SU-DHL-6 (cell line): ENCODE results near the gene BATF.

Experiments
- H2AFZ ChIP-seq: fragments of 200-600 bp; sonication (generic); 2 replicates; pipeline ENCODE4 v1.6.1; 2014; ENCODE audit warnings: low read depth, mild to moderate bottlenecking, moderate library complexity, mixed read lengths, antibody characterized with exemption, low read length; ENCODE audit not compliant: severe bottlenecking
- H3F3A ChIP-seq: fragments of 200-600 bp; shearing (Covaris generic); 2 replicates; pipeline ENCODE4 v1.6.0; 2016; ENCODE audit warnings: antibody characterized with exemption, mild to moderate bottlenecking; ENCODE audit not compliant: insufficient read depth
- H3K27ac ChIP-seq: fragments of 200-600 bp; sonication (generic); 2 replicates; pipeline ENCODE4 v1.5.1; 2016; ENCODE audit warnings: low read depth, mild to moderate bottlenecking, low read length, moderate library complexity, mixed read lengths
- H3K27me3 ChIP-seq: fragments of 200-600 bp; sonication (generic), shearing (Covaris generic); 2 replicates; pipeline ENCODE4 v1.6.0; 2014; ENCODE audit warnings: mild to moderate bottlenecking, low read length
- H3K36me3 ChIP-seq: fragments of 200-600 bp; sonication (generic); 2 replicates; pipeline ENCODE4 v1.6.1; 2014; ENCODE audit warnings: mild to moderate bottlenecking, low read length, mixed read lengths
- H3K4me2 ChIP-seq: fragments of 300-600, 200-600 bp; shearing (Covaris generic), sonication (generic); 2 replicates; pipeline ENCODE4 v1.6.0; 2014; ENCODE audit warnings: low read length, low read depth, mild to moderate bottlenecking; ENCODE audit not compliant: poor library complexity, severe bottlenecking
- H3K4me3 ChIP-seq: fragments of 200-600 bp; sonication (generic); 2 replicates; pipeline ENCODE4 v1.5.1; 2014; ENCODE audit warnings: antibody characterized with exemption, low read length, mild to moderate bottlenecking, mixed read lengths; ENCODE audit not compliant: insufficient read depth, poor library complexity, severe bottlenecking
- H3K79me2 ChIP-seq: fragments of 200-600 bp; sonication (generic); 2 replicates; pipeline ENCODE4 v1.6.1; 2014; ENCODE audit warnings: mild to moderate bottlenecking, low read length, moderate library complexity; ENCODE audit not compliant: insufficient read depth
- H3K9ac ChIP-seq: fragments of 200-600 bp; sonication (generic); 2 replicates; pipeline ENCODE4 v1.7.0; 2014; ENCODE audit warnings: mild to moderate bottlenecking, low read length
- H3K9me2 ChIP-seq: fragments of 200-600 bp; sonication (generic); replicated peaks from 2 replicates; pipeline ENCODE4 v1.6.1; 2014; ENCODE audit warnings: low read length; ENCODE audit not compliant: insufficient read depth
- H3K9me3 ChIP-seq: fragments of 200-600 bp; sonication (generic); 2 replicates; pipeline ENCODE4 v1.6.1; 2014; ENCODE audit warnings: low read length, mixed read lengths; ENCODE audit not compliant: insufficient read depth
- H4K20me1 ChIP-seq: fragments of 200-600 bp; sonication (generic); 2 replicates; pipeline ENCODE4 v1.6.1; 2014; ENCODE audit warnings: low read depth, mild to moderate bottlenecking, antibody characterized with exemption, low read length, moderate library complexity, mixed read lengths
- CTCF ChIP-seq: fragments of 200-600 bp; sonication (generic); IDR thresholded peaks from one replicate; pipeline ENCODE4 v1.5.1; 2017; ENCODE audit warnings: antibody characterized with exemption, mild to moderate bottlenecking, low read length, moderate library complexity; ENCODE audit not compliant: insufficient read depth, poor library complexity, severe bottlenecking
- EZH2phosphoT487 ChIP-seq: fragments of 200-600 bp; sonication (generic), shearing (Covaris generic); conservative IDR thresholded peaks from 2 replicates; pipeline ENCODE4 v1.6.1; 2018; ENCODE audit warnings: mild to moderate bottlenecking, antibody characterized with exemption, low read length, moderate library complexity, mixed read lengths

The BATF gene

GRCh38 chr14:75589931-75590330 lies 67.7 kb downstream of the BATF start:
- no peak overlapping the region for H3K27ac ChIP-seq

GRCh38 chr14:75591331-75591946 lies 69.2 kb downstream of the BATF start:
- no peak overlapping the region for H3K27ac ChIP-seq
- H3K9me3 ChIP-seq: 0 out of 2 replicates have a peak, but pooled peaks cover 11% of the 10 kb centered on the region
- H3K9ac ChIP-seq: no peak overlapping the region
- no peaks in the 10 kb centered on the region; the same call in 1 of the 2 replicates for H3K9me2 ChIP-seq
- H3K36me3 ChIP-seq: no peaks in the 10 kb centered on the region
- H3K79me2 ChIP-seq: no peaks in the 10 kb centered on the region
- no peak overlapping the region for H3K4me3 ChIP-seq
- no peaks in the 10 kb centered on the region for H4K20me1 ChIP-seq
- TF ChIP-seq CTCF (no peak), EZH2phosphoT487 (no peak)
- no peak overlapping the region for H2AFZ ChIP-seq
- H3K4me2 ChIP-seq: no peak overlapping the region
- no peaks in the 10 kb centered on the region for H3F3A ChIP-seq
- H3K27me3 ChIP-seq: no peaks in the 10 kb centered on the region

More at GRCh38 chr14:75589931-75590330, 67.7 kb downstream of the BATF start:
- Histone ChIP-seq H3K4me3 (no peak overlapping the region), H3K4me2 (no peak overlapping the region), H3K9ac (no peak overlapping the region), H2AFZ (no peak overlapping the region), H3K9me3 (0 out of 2 replicates have a peak, but pooled peaks cover 11% of the 10 kb centered on the region), H3F3A (no peaks in the 10 kb centered on the region), H4K20me1 (no peaks in the 10 kb centered on the region), H3K36me3 (no peaks in the 10 kb centered on the region), H3K27me3 (no peaks in the 10 kb centered on the region), H3K9me2 (no peaks in the 10 kb centered on the region), H3K79me2 (no peaks in the 10 kb centered on the region)
- TF ChIP-seq CTCF: no peak
- no peak for TF ChIP-seq EZH2phosphoT487

- H3K9me3 ChIP-seq: 0 out of 2 replicates have a peak, but pooled peaks cover 11% of the 10 kb centered on the region
- no peaks in the 10 kb centered on the region for H3F3A ChIP-seq
- no peak overlapping the region for H3K27ac ChIP-seq
- H3K9me2 ChIP-seq: no peaks in the 10 kb centered on the region; the same call in 1 of the 2 replicates
- no peaks in the 10 kb centered on the region for H3K27me3 ChIP-seq
- TF ChIP-seq EZH2phosphoT487 (no peak), CTCF (no peak)
- H3K4me2 ChIP-seq: no peak overlapping the region
- no peak overlapping the region for H2AFZ ChIP-seq
- H3K36me3 ChIP-seq: no peaks in the 10 kb centered on the region
- no peak overlapping the region for H3K9ac ChIP-seq
- H3K4me3 ChIP-seq: no peak overlapping the region
- H3K79me2 ChIP-seq: no peaks in the 10 kb centered on the region
- H4K20me1 ChIP-seq: no peaks in the 10 kb centered on the region
Observed at GRCh38 chr14:75591987-75592575, 69.8 kb downstream of the BATF start.
